Neural crest cell (in vitro differentiated cells): Measurements from ENCODE around the gene ZNF532. TPM values are rescaled to one million over a fixed set of nuclear protein-coding genes. Genes with fewer than 3 reads are reported as not detected.

Experiments used
- DNase-seq: peaks from one replicate; pipeline ENCODE4 v3.0.0; 2021; ENCODE audit warnings: low read depth, mixed read lengths, low spot score
- H3K27ac Mint-ChIP-seq: one replicate; pipeline ENCODE4 v1.8.0; 2021; ENCODE audit warnings: mild to moderate bottlenecking, mixed read lengths; ENCODE audit not compliant: unreplicated experiment
- H3K27me3 Mint-ChIP-seq: 2 replicates; pipeline ENCODE4 v1.8.0; 2021; ENCODE audit warnings: low read depth, mild to moderate bottlenecking, mixed read lengths
- H3K36me3 Mint-ChIP-seq: 2 replicates; pipeline ENCODE4 v1.8.0; 2021; ENCODE audit warnings: low read depth, mild to moderate bottlenecking, mixed read lengths
- H3K4me1 Mint-ChIP-seq: 2 replicates; pipeline ENCODE4 v1.8.0; 2021; ENCODE audit warnings: mixed read lengths
- H3K4me3 Mint-ChIP-seq: one replicate; pipeline ENCODE4 v1.8.0; 2021; ENCODE audit warnings: mild to moderate bottlenecking, mixed read lengths
- H3K9me3 Mint-ChIP-seq: 2 replicates; pipeline ENCODE4 v1.8.0; 2021; ENCODE audit warnings: mixed read lengths
- CTCF ChIP-seq: fragments of 200-600 bp; sonication (generic); conservative IDR thresholded peaks from 2 replicates; pipeline ENCODE4 v1.5.0; 2021; ENCODE audit warnings: antibody characterized with exemption, mild to moderate bottlenecking
- total RNA-seq: library from RNA; stranded (reverse); gene quantifications from 2 replicates; pipeline ENCODE4 v1.2.1, GENCODE V29; 2021

Gene ZNF532
- total RNA-seq, 1 donor from 2014 or later = 171 TPM

DNA sequence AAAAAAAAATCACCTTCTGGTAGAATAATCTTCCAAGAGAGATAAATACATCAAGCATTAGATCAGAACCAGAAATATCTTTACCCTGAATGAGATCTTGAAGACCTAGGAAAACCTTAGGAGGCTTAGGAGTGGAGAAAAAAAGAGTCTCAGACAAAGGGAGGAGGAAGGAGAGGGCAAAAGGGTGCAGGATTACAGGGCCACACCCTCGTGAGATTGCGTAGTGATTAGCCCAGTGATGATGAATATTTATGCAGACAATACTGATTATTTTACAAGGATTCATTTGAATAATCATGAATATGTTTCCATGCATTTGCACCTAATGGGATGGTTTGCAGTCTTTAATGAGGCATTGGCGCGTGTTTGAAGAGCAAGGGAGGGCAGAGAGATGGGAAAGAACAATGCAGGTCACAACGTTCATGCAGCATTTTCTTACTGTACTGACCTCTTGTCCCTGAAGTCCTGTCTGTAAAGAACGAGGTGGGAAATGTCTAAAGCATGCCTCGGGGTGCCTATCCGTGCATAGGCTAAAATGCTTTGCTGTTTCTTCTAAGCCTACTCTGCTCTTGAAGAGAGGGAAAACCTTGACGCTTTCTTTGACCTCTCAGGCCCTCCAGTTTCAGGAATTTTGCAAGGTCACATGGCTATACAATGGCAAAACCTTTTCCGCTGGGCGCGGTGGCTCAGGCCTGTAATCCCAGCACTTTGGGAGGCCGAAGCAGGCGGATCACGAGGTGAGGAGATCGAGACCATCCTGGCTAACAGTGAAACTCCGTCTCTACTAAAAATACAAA lies 18.6 kb upstream of the ZNF532 start:
- Mint-ChIP-seq H3K27me3 (no peaks in the 10 kb centered on the region), H3K4me3 (peak overlapping the region; percentile 20), H3K36me3 (no peaks in the 10 kb centered on the region), H3K9me3 (no peaks in the 10 kb centered on the region), H3K27ac (peak overlapping the region; percentile 64), H3K4me1 (peaks cover 80% of the 10 kb centered on the region)
- no peak for DNase-seq
- no peak for TF ChIP-seq CTCF

GRCh38 chr18:58847383-58848071 lies 17.1 kb upstream of the ZNF532 start:
- peak; percentile 55 for DNase-seq
- no peaks in the 10 kb centered on the region for H3K36me3 Mint-ChIP-seq
- peaks cover 87% of the 10 kb centered on the region for H3K4me1 Mint-ChIP-seq
- peak overlapping the region; percentile 87 for H3K4me3 Mint-ChIP-seq
- TF ChIP-seq CTCF = no peak
- peak overlapping the region; percentile 99 for H3K27ac Mint-ChIP-seq
- H3K9me3 Mint-ChIP-seq = no peaks in the 10 kb centered on the region
- H3K27me3 Mint-ChIP-seq = no peaks in the 10 kb centered on the region

DNA sequence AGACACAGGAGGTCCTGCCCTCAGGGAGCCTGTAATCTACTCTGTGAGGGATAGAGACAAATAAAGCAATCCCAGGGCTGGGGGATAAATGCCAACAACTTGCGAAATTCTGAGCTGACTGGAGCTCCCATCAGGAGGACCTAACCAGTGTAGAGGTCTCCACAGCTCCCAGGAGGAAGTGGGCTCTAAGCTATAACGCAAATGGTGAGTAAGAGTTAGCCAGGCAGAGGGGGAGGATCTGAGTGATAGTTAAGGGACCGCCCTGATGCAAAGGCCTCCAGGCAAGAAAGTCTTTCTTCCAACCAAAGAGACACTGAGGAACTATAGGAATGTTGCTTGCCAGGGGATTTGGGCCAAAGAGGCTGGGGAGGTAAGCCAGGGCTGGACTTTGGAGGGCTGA lies 16.0 kb upstream of the ZNF532 start:
- H3K36me3 Mint-ChIP-seq = no peaks in the 10 kb centered on the region
- no peak for DNase-seq
- H3K4me1 Mint-ChIP-seq = peaks cover 80% of the 10 kb centered on the region
- no peak for TF ChIP-seq CTCF
- H3K9me3 Mint-ChIP-seq = no peaks in the 10 kb centered on the region
- H3K4me3 Mint-ChIP-seq = peak overlapping the region; percentile 58
- peak overlapping the region; percentile 99 for H3K27ac Mint-ChIP-seq
- H3K27me3 Mint-ChIP-seq = no peaks in the 10 kb centered on the region

DNA sequence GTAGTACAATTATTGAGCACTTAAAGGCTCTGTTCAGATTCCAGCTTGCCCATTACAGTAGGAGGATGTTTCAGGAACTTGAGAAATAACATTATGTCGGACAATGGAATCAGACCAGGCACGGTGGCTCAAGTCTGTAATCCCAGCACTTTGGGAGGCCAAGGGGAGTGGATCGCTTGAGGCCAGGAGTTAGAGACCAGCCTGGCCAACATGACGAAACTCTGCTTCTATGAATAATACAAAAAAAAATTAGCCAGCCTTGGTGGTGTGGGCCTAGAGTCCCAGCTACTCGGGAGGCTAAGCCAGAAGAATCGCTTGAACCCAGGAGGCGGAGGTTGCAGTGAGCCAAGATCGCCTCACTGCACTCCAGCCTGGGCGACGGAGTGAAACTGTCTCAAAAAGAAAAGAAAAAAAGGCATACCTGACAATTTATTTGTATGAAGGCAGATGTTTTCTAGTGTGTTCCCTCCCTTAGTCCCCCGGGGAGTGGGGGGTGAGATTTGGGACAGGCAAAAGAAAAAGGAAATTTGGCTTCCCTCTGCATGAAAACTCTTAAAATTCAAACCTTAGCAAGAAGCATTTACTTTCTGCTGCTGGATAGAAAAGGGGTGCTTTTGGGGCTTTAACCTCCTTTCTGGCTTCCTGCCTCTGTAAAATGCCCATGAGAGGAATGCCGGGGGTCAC lies 13.7 kb upstream of the ZNF532 start:
- H3K4me1 Mint-ChIP-seq = peaks cover 59% of the 10 kb centered on the region

More for the DNA sequence above, 13.7 kb upstream of the ZNF532 start:
- TF ChIP-seq CTCF = no peak
- Mint-ChIP-seq H3K36me3 (no peaks in the 10 kb centered on the region), H3K27ac (peak overlapping the region; percentile 73), H3K9me3 (no peaks in the 10 kb centered on the region), H3K27me3 (no peaks in the 10 kb centered on the region), H3K4me3 (peak overlapping the region; percentile 24)
- DNase-seq = no peak
